ENCODE data around the gene EOLA2.
A peak's percentile ranks its signal among the peaks of the same experiment; 100 is the strongest.
"Not testable (repeated sequence)": the region's sequence is repeated elsewhere in the genome, so short reads cannot be mapped to it uniquely, and the experiment has no call there.

The EOLA2 gene

DNA sequence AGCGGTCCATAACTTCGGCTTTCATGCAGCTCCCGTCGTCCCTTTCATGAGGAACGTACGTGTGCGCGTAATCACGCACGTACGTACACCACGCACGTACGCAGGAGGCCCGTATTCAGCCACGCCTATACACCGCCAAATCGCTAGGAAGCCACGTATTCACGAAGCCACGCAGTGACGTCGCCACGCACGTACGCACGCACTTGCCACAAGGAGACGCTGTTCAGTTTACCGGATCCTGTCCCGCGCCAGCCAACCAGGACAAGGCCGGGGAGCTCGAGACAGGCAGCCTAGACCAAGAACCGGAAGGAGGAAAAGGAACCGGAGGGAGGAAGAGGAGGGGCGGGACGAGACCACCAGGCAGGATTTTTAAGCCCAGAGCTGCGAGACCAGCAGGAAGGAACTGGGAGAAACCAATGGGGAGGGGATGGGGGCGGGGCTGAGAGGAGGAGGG is at the start of gene EOLA2:
Gene EOLA2 (minus strand): TSS at position 65 of the 454 bp plus-strand sequence. CDS start 4,617 bp downstream, outside the sequence.
- DNase-seq (ENCODE audit: low read depth in 3 of 3), result peak; percentile 75 to 90 (median 87)

DNA sequence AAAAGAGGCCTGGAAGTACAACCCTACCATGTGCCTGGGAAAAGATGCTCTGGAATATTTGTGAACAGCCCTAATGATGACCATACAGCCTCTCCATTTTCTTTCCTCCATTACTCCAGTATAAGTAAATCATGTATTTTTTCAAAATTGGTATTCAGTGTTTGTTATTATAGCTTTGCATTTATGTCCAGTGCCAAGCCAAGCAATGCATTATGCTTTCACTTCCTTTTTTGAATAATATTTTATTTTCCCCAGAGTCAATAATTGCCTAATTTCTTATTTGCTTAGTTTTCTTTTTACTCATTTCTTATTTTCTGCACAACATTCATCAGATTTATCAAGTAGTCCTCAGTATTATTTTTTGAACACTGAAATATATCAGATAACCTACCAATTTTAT is 49.3 kb upstream of the EOLA2 start:
- no peak for DNase-seq (ENCODE audit: low read depth in 3 of 3)

DNA sequence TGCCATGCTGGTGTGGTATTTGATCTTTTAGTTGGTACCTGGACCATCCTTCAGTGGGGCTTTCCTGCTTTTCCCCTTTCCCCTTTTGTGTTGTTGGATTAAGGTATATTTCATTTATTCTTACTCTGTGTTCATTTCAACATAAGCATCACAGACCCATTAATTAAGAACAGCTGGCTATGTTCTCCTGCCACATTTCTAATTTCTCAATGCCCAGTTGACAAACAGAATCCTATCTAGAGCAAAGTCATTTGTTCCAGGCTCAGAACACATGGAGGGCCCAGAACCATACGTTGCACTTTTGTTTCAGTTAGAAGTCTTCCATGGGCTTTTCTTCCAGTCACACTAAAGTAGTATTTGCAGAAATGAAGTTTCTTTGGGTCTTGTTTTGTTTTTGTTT is 46.1 kb upstream of the EOLA2 start:
- no peak for DNase-seq (ENCODE audit: low read depth in 3 of 3)

DNA sequence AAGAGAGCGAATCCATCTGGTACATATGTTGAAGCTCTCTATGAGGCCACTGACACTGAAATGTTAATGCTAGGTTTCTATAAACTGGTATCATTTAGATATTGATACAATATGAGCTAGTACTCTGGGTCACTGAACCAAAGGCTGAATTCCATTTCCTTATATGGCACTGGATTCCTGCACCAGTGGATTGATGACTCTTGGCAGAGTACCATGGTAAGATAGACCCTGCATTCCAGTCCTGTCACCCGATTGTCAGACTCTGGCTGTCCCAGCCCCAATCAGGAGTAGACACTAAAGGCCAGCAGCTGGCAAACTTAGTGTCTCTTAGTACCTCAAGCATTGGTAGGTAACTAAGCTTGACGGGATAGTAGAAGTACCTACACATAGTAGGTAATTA is 44.0 kb upstream of the EOLA2 start:
- DNase-seq (ENCODE audit: low read depth in 3 of 3), result no peak

DNA sequence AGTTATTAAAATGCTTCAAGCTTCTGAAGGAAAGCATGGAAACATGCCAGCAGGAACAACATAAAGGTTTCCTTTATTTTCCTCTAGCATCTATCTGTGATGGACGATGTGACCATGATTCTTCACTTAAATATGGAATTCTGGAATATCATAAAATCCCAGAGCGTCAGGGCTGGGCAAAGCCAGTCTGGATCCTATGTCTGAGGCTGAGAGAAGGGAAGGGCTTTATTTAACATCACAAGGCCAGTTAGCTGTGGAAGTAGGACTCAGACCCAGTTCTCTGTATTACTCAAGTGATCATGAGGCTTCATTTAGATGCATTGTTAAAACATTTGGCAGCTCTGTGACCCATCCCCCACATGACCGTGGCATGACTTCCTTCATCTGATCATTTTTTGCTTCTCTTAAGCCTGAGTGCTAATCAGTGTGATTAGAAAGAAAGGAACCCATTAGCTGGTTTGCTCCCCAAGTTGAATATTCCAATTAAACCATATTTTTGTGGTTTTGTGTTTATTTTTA is 40.9 kb upstream of the EOLA2 start:
- DNase-seq (ENCODE audit: low read depth in 3 of 3), result no peak

DNA sequence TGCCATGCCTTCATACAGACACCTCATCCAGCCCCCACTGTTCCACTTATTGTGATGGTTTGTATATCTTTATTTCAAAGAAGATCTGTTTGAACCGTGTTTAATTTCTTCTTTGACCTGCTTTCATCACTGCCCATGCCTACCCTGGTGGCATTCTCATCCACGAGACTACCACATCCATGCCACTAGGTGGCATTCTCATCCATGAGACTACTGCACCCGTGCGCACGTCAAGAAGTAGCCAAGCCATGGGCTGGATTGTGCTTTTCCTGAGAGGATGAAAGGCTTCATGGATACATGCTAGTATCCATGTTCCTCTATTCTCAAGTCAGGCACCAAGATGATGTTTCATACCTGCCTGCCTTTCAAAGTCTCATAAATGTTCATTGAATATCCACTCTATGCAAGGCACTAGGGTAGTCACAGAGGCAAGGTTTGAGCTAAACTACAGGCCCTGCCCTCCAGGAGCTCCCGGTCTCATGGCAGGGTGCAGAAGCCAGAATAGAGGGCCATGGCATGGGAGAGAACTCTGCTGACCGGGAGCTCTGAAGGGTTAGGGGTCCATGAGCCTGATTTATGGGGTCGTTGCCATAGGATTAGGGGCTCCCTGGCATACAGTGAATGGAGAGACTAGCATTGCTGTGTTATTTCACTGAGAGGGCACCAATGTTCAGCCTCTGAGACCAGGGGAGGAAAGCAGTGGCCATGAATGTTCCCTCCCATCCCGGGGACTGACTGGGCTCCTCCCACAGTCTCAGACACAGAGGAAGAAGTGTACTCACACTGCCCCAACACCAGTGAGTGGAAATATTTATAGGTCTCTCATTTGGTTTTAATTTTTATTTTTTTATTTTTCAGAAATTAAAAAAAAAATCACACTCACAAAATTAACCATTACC is 24.8 kb upstream of the EOLA2 start:
- DNase-seq (ENCODE audit: low read depth in 3 of 3), result no peak

DNA sequence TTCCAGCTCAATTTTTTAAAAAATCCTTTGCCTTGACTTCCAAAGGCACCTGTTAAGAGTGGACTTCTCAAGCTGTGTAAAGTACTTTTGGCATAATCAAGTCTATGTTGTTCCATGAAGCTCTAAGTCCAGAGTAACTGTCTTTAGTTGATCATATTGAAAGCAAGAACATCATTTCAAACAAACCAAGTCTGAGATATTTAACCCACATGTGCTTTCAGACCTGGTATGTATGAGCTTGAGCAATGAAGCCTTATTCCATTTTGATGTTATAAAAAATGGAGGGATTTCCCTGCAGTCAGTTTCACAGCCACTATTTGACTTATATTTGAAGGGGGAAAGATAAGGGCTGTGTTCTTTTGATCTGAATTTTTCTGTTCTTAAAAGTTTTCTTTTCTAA is 23.7 kb upstream of the EOLA2 start:
- no peak for DNase-seq (ENCODE audit: low read depth in 3 of 3)

DNA sequence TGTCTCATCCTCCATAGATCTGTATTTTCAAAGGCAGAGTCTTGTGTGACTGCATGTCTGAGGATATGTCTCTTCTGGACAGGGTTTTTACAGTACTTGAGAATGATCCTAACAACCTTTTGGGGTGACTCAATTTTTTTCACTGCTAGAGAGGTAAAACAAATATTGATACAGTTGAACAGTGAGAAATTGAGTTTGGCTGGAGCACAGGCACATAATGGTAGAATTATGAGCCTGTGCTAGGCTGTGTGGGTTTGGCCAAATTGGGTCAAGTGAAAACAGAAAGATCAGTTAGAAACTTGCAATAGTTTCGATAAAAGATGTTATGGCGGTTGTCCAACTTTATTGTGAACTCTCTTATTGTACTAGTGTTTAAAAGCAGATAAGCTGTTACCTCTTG is 23.3 kb upstream of the EOLA2 start:
- DNase-seq (ENCODE audit: low read depth in 3 of 3), result no peak

DNA sequence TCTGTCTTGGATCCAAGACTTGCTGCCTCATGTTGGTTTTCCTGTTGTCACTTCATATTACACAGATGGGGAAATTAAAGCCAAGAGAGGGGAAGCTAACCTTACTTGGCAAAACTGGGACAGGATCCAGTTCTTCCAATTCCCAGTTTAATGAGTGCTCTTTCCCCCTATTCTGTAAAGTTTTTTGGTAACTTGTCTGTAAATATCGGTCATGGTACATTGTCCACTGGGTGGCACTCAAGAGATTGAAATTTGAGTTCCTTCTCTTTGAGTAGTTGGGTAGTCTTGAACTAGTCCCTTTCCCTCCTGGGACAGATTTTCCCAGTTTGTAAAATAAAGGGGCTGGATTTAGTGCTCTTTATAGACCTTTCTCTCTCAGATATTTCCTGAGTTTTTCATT is 12.4 kb upstream of the EOLA2 start:
- no peak for DNase-seq (ENCODE audit: low read depth in 3 of 3)

DNA sequence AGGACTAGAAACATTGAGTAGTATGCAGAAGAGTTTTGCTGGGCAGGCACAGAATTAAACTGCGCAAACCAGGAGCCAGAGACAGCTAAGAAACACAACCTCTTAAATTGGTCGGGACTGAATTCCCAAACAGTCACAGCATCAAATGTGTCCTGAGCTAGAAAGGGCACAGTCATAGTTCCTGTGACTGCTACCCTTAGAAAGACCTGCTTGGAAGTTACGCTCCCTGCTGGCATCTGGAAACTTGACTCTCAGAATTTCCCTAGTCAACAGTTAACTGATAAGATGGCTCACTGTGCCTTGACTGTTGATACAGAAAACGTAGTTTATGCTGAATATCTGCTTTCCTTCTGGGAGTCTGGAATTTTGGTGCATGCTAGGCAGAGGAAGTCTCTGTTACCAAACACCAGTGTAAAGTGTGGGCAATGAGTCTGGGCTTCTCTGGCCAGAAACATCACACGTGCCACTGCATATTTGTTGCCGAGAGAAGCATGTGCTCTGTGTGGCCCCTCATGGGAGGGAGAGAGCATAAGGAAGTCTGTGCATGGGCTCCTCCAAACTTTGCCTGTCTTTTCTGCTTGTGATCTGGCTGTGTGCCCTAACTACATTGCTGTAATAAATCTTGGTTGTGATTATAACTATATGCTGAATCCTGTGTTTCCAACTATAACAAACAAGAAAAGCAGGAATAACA is 11.6 kb upstream of the EOLA2 start:
- no peak for DNase-seq (ENCODE audit: low read depth in 3 of 3)

DNA sequence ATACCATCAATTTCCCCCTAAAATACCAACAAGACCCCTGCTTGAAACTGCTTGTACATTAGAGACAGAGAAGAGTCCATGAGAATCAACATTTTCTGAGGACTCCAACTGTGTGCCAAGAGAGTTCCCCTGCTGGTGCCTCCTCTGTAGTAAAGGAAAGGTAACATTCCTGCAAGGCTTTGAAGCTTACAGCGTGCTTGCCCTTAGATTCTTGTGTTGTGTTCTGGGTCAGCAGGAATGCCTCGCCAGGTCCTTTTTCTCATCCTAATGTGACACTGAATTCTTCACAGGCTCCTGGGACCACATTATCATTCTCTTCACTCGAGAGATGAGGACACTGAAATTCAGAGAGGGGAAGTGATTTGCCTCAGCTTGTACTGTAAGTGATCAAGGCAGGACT is 9.7 kb upstream of the EOLA2 start:
- DNase-seq (ENCODE audit: low read depth in 3 of 3), result no peak

DNA sequence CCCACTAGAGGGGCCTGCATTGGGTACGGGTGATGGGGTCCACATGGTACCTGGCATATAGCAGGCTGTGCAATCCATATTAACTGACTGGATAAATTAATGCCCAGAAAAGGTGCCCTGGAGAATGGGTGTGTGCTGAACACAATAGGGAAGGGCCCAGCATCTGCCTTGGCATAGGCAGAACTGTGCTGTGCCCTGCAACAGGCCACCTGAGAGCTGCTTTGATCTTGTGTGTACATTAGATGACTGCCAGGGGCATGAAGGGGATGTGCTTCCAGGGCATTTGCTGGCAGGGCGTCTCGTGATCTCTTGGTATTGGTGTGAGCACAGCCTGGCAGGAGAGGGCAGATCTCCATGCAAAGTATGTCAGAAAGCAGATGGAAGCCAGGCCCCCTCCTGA is 8.6 kb upstream of the EOLA2 start:
- not testable (repeated sequence) for DNase-seq (ENCODE audit: low read depth in 3 of 3)

DNA sequence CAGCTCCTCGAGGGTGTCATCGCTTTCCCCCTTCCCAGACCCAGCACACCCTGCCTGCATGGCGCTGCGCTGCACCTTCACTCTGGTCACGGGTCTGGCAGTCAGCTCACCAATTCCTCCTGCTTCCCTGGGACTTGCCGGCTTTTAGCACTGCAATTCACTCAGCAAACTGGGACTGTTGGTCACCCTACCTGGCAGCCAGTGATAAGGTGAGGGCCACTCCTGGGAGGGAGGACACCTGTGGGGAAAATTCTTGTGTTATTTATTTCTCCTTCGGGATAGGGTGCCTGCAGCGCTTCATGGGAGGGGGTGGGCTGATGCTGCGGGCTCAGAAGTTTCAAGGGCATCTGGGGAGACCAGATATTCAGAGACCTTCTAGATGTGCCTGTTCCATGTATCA is 7.5 kb upstream of the EOLA2 start:
- not testable (repeated sequence) for DNase-seq (ENCODE audit: low read depth in 3 of 3)

DNA sequence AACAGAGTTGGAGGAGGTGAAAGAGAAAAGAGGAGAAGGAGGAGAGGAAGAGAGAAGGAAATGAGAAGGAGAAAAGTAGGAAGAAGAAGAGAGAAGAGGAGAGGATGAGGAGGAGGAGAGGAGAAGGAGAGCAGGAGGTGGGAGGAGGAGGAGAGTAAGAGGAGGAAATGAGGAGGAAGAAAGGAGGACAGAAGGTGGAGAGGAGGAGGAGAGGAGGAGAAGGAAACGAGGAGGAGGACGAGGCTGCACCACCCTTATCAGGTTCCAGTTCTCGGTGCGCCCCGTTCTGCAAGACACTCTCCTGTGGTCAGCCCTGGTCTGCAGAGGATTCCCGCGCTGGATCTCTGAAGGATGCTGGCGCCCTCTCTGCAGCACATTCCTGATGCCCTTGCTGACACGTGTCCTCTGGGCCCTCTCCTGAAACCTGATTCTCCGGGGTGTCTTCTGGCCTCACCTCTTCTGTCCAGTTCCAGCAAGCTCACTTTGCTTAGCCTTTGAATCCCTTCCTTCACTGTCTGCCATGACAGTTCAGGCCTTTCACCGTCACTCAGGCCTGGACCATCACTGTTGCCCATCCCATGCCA is 6.9 kb upstream of the EOLA2 start:
- not testable (repeated sequence) for DNase-seq (ENCODE audit: low read depth in 3 of 3)

DNA sequence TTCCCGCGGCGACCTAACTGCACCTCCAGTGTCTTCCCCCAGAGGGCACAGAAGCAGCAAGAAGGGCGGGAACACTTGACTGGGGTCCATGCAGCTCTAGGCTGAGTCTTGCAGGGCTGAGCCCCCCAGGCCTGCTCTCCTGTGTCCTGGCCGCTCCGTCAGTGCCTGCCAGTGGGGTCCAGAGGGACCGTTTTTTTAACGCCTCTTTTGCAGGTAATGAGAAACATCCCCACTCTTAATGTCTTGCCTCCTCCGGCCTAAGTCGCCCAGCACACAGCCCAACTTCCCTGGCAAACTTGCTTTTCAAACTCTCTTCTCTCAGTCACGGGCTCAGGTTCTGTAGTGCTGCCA is 2.4 kb upstream of the EOLA2 start:
- DNase-seq (ENCODE audit: low read depth in 3 of 3), result not testable (repeated sequence)

DNA sequence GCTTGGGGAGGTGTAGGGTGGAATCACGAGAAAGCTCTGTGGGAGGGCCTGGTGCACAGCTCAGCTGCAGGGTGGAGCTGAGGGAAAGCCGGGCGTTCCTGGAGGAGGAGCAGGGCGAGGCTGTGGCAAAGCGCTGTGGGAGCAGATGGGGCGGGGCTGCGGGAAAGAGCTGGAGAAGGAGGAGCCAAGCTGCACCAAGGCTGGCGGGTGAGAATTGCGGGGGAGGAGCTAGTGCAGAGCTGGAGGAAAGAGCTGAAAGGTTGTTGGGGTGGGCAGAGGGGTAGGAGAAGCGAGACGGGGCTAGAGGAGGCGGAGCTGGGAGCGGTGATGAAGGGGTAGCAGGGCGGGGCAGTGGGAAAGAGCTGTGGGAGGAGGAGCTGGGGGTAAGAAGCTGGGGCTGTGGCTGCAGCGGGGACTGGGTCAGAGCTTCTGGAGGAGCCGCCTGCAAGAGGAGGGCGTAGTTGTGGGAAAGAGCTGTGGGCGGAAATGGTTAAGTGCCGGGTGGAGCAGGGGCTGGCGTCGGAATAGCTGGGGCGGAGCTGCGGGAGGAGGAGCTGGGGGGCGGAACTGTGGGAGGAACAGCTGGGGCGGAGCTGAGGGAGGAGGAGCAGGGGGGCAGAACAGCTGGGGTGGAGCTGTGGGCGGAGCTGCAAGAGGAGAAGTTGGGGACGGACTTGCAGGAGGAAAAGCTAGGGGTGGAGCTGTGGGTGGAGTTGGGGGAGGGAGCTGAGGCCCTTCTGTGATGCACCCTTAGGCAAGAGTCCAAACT is 1.8 kb upstream of the EOLA2 start:
- peak; percentile 72 to 92 (median 74) for DNase-seq (ENCODE audit: low read depth in 3 of 3)

DNA sequence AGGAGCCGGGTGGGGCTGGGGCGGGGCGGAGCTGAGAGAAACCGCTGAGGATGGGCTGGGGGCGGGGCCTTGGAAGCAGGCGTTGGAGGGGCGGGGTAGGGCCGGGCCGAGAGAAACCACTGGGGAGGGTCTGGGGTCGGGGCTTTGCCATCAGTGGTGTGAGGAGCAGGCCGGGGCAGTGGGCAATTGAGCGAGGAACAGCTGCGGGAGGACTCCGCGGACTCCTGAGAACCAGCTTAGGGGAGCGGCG is 1.3 kb upstream of the EOLA2 start:
- no peak for DNase-seq (ENCODE audit: low read depth in 3 of 3)

DNA sequence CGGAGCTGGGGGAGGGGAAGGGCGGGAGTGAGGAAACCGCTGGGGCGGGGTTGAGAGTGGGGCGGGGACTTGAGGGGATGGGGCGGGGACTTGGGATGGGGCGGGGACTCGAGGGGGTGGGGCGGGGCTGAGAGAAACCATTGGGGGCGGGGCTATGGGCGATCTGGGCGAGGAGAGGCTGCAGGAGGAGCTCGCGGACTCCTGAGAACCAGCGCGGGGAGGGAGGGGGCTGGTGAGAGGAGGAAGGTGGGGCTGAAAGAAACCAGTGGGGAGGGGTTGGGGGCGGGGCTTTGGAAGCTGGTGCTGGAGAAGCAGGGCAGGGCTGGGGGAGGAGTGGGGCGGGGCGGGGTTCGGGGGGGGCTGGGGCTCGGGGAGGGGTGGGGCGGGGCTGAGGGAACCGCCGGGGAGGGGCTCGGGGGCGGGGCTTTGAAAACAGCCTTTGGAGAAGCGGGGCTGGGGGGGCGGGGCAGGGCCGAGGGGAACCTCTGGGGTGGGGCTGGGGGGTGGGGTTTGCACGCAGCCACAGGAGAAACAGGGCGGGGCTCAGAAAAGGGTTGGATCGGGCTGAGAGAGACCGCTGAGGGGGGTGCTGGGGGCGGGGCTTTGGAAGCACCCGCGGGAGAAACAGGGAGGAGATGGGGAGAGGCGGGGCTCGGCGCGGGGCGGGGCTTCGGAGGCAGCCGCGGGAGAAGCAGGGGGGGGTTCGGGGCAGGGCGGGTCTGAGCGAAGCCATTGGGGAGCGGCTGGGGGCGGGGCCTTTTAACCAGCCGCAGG is 777 bp upstream of the EOLA2 start:
- DNase-seq (ENCODE audit: low read depth in 3 of 3), result peak; percentile 78 to 87 (median 80)

DNA sequence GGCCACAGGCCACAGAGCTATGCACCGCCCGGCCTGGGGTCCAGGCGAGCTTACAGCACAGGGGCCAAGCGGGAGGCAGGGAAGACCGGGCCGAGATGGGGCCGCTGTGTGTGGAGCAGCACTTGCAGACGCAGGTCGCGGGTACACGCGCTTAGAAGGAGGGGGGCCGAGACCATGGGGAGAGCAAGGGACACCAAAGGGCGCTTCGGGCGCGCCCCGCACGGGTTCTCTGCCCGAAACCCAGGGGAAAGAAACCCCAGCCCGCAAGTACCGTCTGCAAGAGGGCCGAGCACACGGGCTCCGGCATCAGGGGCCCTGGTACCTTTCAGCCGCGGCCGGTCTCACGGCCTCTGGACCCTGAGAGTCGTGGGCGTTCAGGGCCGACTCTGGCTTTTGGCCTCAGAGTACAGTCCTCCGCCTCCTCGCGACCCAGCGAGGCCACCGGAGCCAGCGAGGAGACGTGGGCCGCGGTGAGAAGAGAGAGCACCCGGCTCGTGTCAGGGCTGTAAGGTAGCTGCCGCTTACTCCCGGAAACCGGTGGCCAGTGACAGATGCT is 342 bp downstream of the EOLA2 start:
- DNase-seq (ENCODE audit: low read depth in 3 of 3), result no peak

DNA sequence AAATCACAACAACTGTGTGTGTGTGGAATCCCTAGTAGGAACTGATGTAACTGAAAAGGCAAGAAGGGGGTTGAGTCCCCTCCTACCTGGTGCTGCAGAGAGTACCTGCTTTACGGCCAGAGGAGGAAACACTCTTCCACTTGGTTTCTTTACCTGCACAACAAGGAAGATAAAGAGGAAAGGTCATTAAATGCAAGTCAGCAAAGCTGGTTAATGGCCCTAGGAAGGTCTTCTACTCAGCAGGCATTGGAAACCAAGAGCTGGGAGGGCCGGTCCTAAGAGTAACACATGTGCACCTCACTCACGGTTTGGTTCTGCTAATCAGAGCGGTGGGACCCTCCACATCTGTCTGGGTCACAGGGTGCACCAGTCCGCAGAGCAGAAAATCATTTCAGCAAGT is 963 bp downstream of the EOLA2 start:
- DNase-seq (ENCODE audit: low read depth in 3 of 3), result not testable (repeated sequence)

DNA sequence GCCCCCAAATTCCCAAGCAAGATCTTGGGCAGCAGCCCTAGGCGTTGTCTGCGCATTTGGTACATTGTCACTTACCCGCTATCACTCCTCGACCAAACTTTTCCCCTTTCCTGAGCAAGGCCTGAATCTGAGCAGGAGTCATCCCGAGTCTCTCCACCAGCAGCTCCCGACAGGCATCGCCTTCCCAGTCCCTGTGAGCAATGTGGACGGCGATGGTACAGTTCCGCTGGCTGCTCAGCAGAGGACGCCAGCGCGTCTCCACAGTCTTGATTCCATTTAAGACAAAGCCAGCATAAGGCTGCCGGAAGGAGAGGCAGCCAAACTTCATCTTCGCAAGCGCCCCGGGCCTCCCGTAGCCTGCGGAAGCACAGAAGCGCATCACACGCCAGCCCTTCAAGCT is 4.7 kb downstream of the EOLA2 start:
- DNase-seq (ENCODE audit: low read depth in 3 of 3), result not testable (repeated sequence)
